Suprapubic skin (tissue), 4 donors: ENCODE measurements around the gene BST1.

Experiments used
- EP300 ChIP-seq: sonication (generic); formaldehyde crosslinking; IDR thresholded peaks from one replicate; pipeline ENCODE4 v1.6.1; 2017; ENCODE audit warnings: antibody characterized with exemption
- POLR2A ChIP-seq, 2 donors: fragments of 450-650 bp; IDR thresholded peaks; one replicate each; pipeline ENCODE4 v1.6.1; 2017; ENCODE audit warnings: antibody characterized with exemption in 2 of 2, mild to moderate bottlenecking in 2 of 2, moderate library complexity in 2 of 2
- POLR2AphosphoS5 ChIP-seq, 3 donors: sonication (generic); formaldehyde crosslinking; IDR thresholded peaks; one replicate each; pipeline ENCODE4 v1.6.1; 2017; ENCODE audit warnings: antibody characterized with exemption in 3 of 3
- TF ChIP-seq, protein P1 (sequence below), 2 donors: fragments of 200-600 bp in 1 of 2; fragments of 450-650 bp in 1 of 2; sonication (generic) in 1 of 2; IDR thresholded peaks; one replicate each; pipeline ENCODE4 v1.5.1; 2016 to 2019; ENCODE audit warnings: antibody characterized with exemption in 2 of 2, mild to moderate bottlenecking in 1 of 2, moderate library complexity in 1 of 2

GRCh38 chr4:15755321-15756155, 52.7 kb downstream of the BST1 start:
- TF ChIP-seq, protein P1, sequence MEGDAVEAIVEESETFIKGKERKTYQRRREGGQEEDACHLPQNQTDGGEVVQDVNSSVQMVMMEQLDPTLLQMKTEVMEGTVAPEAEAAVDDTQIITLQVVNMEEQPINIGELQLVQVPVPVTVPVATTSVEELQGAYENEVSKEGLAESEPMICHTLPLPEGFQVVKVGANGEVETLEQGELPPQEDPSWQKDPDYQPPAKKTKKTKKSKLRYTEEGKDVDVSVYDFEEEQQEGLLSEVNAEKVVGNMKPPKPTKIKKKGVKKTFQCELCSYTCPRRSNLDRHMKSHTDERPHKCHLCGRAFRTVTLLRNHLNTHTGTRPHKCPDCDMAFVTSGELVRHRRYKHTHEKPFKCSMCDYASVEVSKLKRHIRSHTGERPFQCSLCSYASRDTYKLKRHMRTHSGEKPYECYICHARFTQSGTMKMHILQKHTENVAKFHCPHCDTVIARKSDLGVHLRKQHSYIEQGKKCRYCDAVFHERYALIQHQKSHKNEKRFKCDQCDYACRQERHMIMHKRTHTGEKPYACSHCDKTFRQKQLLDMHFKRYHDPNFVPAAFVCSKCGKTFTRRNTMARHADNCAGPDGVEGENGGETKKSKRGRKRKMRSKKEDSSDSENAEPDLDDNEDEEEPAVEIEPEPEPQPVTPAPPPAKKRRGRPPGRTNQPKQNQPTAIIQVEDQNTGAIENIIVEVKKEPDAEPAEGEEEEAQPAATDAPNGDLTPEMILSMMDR (IDR thresholded peaks at IDR 0.05), result no peak
- TF ChIP-seq POLR2AphosphoS5 (IDR thresholded peaks at IDR 0.05) (no peak), POLR2A (IDR thresholded peaks at IDR 0.05) (no peak), EP300 (no peak)
